HG03095 (cell line): ENCODE data around the gene PHF3.
A peak's percentile ranks its signal among the peaks of the same experiment; 100 is the strongest.
"Not testable (repeated sequence)": the region's sequence is repeated elsewhere in the genome, so short reads cannot be mapped to it uniquely, and the experiment has no call there.

Experiments
- ATAC-seq: cut with Tn5 transposase; IDR thresholded peaks from one replicate; pipeline ENCODE4 v1.9.1; 2021; ENCODE audit warnings: moderate library complexity; ENCODE audit not compliant: unreplicated experiment

PHF3 gene

GRCh38 chr6:63706630-63707029 is 71.0 kb downstream of the PHF3 start:
- ATAC-seq, result no peak

- no peak for ATAC-seq
These were observed 73.0 kb downstream of the PHF3 start for GRCh38 chr6:63708631-63709030.

GRCh38 chr6:63709148-63709547 is 73.5 kb downstream of the PHF3 start:
- no peak for ATAC-seq

- ATAC-seq, result no peak
These were observed 77.7 kb downstream of the PHF3 start for GRCh38 chr6:63713332-63713731.

- no peak for ATAC-seq
These were observed 78.5 kb downstream of the PHF3 start for GRCh38 chr6:63714091-63714490.

GRCh38 chr6:63716169-63716568 is 80.6 kb downstream of the PHF3 start:
- peak; percentile 71 for ATAC-seq

- ATAC-seq, result no peak
These were observed 85.6 kb downstream of the PHF3 start for GRCh38 chr6:63721181-63721580.

- no peak for ATAC-seq
These were observed 89.1 kb downstream of the PHF3 start for GRCh38 chr6:63724721-63725120.

GRCh38 chr6:63730311-63730710 is 94.7 kb downstream of the PHF3 start:
- ATAC-seq, result no peak

GRCh38 chr6:63731930-63732329 is 96.3 kb downstream of the PHF3 start:
- ATAC-seq, result no peak

GRCh38 chr6:63732336-63732735 is 96.7 kb downstream of the PHF3 start:
- ATAC-seq, result no peak

- no peak for ATAC-seq
These were observed 99.3 kb downstream of the PHF3 start for GRCh38 chr6:63734923-63735322.

GRCh38 chr6:63738190-63738589 is 102.6 kb downstream of the PHF3 start:
- not testable (repeated sequence) for ATAC-seq

- no peak for ATAC-seq
These were observed 103.6 kb downstream of the PHF3 start for GRCh38 chr6:63739094-63739687.

- ATAC-seq, result no peak
These were observed 105.1 kb downstream of the PHF3 start for GRCh38 chr6:63740709-63741108.

- ATAC-seq, result no peak
These were observed 106.5 kb downstream of the PHF3 start for GRCh38 chr6:63742060-63742459.

GRCh38 chr6:63743691-63744090 is 108.1 kb downstream of the PHF3 start:
- ATAC-seq, result no peak

GRCh38 chr6:63744810-63745209 is 109.2 kb downstream of the PHF3 start:
- ATAC-seq, result no peak

- ATAC-seq, result no peak
These were observed 110.2 kb downstream of the PHF3 start for GRCh38 chr6:63745784-63746183.

GRCh38 chr6:63750400-63750799 is 114.8 kb downstream of the PHF3 start:
- no peak for ATAC-seq

GRCh38 chr6:63757275-63757674 is 121.7 kb downstream of the PHF3 start:
- ATAC-seq, result not testable (repeated sequence)

- no peak for ATAC-seq
These were observed 122.2 kb downstream of the PHF3 start for GRCh38 chr6:63757826-63758225.

- ATAC-seq, result no peak
These were observed 124.1 kb downstream of the PHF3 start for GRCh38 chr6:63759605-63760105.
